ENCODE data around the gene HIP1R.

DNA sequence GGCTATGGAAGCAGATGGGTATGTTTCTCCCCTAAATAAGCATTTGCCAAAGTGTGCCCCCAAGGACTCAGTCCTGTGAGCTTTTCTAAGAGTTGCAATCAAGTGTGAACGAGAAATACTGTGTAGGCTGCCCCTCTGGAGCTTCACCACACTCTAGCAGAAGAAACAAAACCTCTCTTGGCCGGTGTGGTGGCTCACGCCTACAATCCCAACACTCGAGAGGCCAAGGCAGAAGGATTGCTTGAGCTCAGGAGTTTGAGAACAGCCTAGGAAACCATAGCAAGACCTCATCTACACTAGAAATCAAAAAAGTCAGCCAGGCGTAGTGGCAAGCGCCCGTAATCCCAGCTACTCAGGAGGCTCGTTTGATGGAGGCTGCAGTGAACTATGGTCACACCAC, 50.9 kb downstream of the HIP1R start:
- TF ChIP-seq POLR2AphosphoS5 (IDR thresholded peaks at IDR 0.05; ENCODE audit: insufficient read depth in 1 of 2, low read depth in 1 of 2) (no peak), POLR2A (IDR thresholded peaks at IDR 0.05) (no peak)
- TF ChIP-seq, protein P1, sequence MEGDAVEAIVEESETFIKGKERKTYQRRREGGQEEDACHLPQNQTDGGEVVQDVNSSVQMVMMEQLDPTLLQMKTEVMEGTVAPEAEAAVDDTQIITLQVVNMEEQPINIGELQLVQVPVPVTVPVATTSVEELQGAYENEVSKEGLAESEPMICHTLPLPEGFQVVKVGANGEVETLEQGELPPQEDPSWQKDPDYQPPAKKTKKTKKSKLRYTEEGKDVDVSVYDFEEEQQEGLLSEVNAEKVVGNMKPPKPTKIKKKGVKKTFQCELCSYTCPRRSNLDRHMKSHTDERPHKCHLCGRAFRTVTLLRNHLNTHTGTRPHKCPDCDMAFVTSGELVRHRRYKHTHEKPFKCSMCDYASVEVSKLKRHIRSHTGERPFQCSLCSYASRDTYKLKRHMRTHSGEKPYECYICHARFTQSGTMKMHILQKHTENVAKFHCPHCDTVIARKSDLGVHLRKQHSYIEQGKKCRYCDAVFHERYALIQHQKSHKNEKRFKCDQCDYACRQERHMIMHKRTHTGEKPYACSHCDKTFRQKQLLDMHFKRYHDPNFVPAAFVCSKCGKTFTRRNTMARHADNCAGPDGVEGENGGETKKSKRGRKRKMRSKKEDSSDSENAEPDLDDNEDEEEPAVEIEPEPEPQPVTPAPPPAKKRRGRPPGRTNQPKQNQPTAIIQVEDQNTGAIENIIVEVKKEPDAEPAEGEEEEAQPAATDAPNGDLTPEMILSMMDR (IDR thresholded peaks at IDR 0.05) = no peak
